WTC11 (cell line): ENCODE measurements around the gene OPRD1. TPM values are rescaled to one million over a fixed set of nuclear protein-coding genes. Genes with fewer than 3 reads are reported as not detected.

Experiments used
- ARID4B ChIP-seq: sonication (generic); formaldehyde crosslinking; IDR thresholded peaks from 2 replicates; pipeline ENCODE4 v1.8.0; 2023; ENCODE audit warnings: missing genetic modification reagents, mild to moderate bottlenecking, borderline replicate concordance
- CBFB ChIP-seq: sonication (generic); formaldehyde crosslinking; IDR thresholded peaks from 2 replicates; pipeline ENCODE4 v1.8.1; 2022; ENCODE audit warnings: mild to moderate bottlenecking, low read depth, missing genetic modification reagents
- CDX4 ChIP-seq: fragments of 250-450 bp; sonication (Bioruptor Pico); IDR thresholded peaks from 2 replicates; pipeline ENCODE4 v1.9.0; 2021; ENCODE audit warnings: moderate library complexity, mild to moderate bottlenecking, inconsistent platforms, borderline replicate concordance
- CREB1 ChIP-seq: sonication (generic); formaldehyde crosslinking; IDR thresholded peaks from 2 replicates; pipeline ENCODE4 v1.8.0; 2023; ENCODE audit warnings: mild to moderate bottlenecking, missing genetic modification reagents
- E2F4 ChIP-seq: sonication (generic); formaldehyde crosslinking; IDR thresholded peaks from 2 replicates; pipeline ENCODE4 v1.8.1; 2022; ENCODE audit warnings: low read depth, mild to moderate bottlenecking, moderate library complexity, missing genetic modification reagents, borderline replicate concordance
- EMX1 ChIP-seq: fragments of 250-450 bp; sonication (Bioruptor Pico); IDR thresholded peaks from 2 replicates; pipeline ENCODE4 v1.8.0; 2021; ENCODE audit warnings: mild to moderate bottlenecking
- FOXJ3 ChIP-seq: sonication (generic); formaldehyde crosslinking; IDR thresholded peaks from 2 replicates; pipeline ENCODE4 v1.9.0; 2021; ENCODE audit warnings: missing genetic modification reagents, mild to moderate bottlenecking, borderline replicate concordance
- FOXK1 ChIP-seq: sonication (generic); formaldehyde crosslinking; IDR thresholded peaks from 2 replicates; pipeline ENCODE4 v1.8.0; 2022; ENCODE audit warnings: mild to moderate bottlenecking, moderate library complexity, missing genetic modification reagents
- HMGXB4 ChIP-seq: sonication (generic); formaldehyde crosslinking; IDR thresholded peaks from 2 replicates; pipeline ENCODE4 v1.8.1; 2023; ENCODE audit warnings: mild to moderate bottlenecking, moderate library complexity, missing genetic modification reagents
- IRF1 ChIP-seq: sonication (generic); formaldehyde crosslinking; IDR thresholded peaks from 2 replicates; pipeline ENCODE4 v1.8.0; 2023; ENCODE audit warnings: missing genetic modification reagents
- IRF2 ChIP-seq: sonication (generic); formaldehyde crosslinking; IDR thresholded peaks from 2 replicates; pipeline ENCODE4 v1.8.0; 2022; ENCODE audit warnings: low read depth, missing genetic modification reagents, borderline replicate concordance
- JAZF1 ChIP-seq: fragments of 250-450 bp; sonication (Bioruptor Pico); IDR thresholded peaks from 2 replicates; pipeline ENCODE4 v1.9.0; 2021; ENCODE audit warnings: moderate library complexity, mild to moderate bottlenecking, inconsistent platforms
- MAX ChIP-seq: sonication (generic); formaldehyde crosslinking; IDR thresholded peaks from 2 replicates; pipeline ENCODE4 v1.8.0; 2022; ENCODE audit warnings: mild to moderate bottlenecking, missing genetic modification reagents
- NR1H2 ChIP-seq: sonication (generic); formaldehyde crosslinking; IDR thresholded peaks from 2 replicates; pipeline ENCODE4 v1.9.0; 2021; ENCODE audit warnings: mild to moderate bottlenecking, moderate library complexity, missing genetic modification reagents
- SMAD3 ChIP-seq: sonication (generic); formaldehyde crosslinking; IDR thresholded peaks from 2 replicates; pipeline ENCODE4 v1.8.0; 2022; ENCODE audit warnings: missing genetic modification reagents, mild to moderate bottlenecking, borderline replicate concordance
- SMAD4 ChIP-seq: sonication (generic); formaldehyde crosslinking; IDR thresholded peaks from 2 replicates; pipeline ENCODE4 v1.8.0; 2022; ENCODE audit warnings: mild to moderate bottlenecking, missing genetic modification reagents
- TEAD1 ChIP-seq: sonication (generic); formaldehyde crosslinking; IDR thresholded peaks from 2 replicates; pipeline ENCODE4 v1.8.0; 2022; ENCODE audit warnings: mild to moderate bottlenecking, missing genetic modification reagents
- TP53 ChIP-seq: sonication (generic); formaldehyde crosslinking; IDR thresholded peaks from 2 replicates; pipeline ENCODE4 v1.8.1; 2023; ENCODE audit warnings: mild to moderate bottlenecking, missing genetic modification reagents
- ZBTB21 ChIP-seq: sonication (generic); formaldehyde crosslinking; IDR thresholded peaks from 2 replicates; pipeline ENCODE4 v1.8.1; 2023; ENCODE audit warnings: mild to moderate bottlenecking, missing genetic modification reagents, borderline replicate concordance
- ZBTB43 ChIP-seq: sonication (generic); formaldehyde crosslinking; IDR thresholded peaks from 2 replicates; pipeline ENCODE4 v1.8.1; 2023; ENCODE audit warnings: mild to moderate bottlenecking, missing genetic modification reagents
- ZMAT4 ChIP-seq: fragments of 250-450 bp; sonication (Bioruptor Pico); IDR thresholded peaks from 2 replicates; pipeline ENCODE4 v1.9.0; 2021; ENCODE audit warnings: mild to moderate bottlenecking
- ZNF281 ChIP-seq: sonication (generic); formaldehyde crosslinking; IDR thresholded peaks from 2 replicates; pipeline ENCODE4 v1.8.0; 2023; ENCODE audit warnings: mild to moderate bottlenecking, missing genetic modification reagents
- ZNF416 ChIP-seq: fragments of 250-450 bp; sonication (Bioruptor Pico); IDR thresholded peaks from 2 replicates; pipeline ENCODE4 v1.9.0; 2021; ENCODE audit warnings: mild to moderate bottlenecking, inconsistent platforms
- ZNF423 ChIP-seq: fragments of 250-450 bp; sonication (Bioruptor Pico); IDR thresholded peaks from 2 replicates; pipeline ENCODE4 v2.1.2; 2022; ENCODE audit warnings: mild to moderate bottlenecking, moderate library complexity
- total RNA-seq: library from RNA; stranded (reverse); gene quantifications from 3 replicates; pipeline ENCODE4 v1.2.3, GENCODE V29; 2021

The OPRD1 gene
- total RNA-seq, 1 experiment from 2014 or later, result 2.2 TPM

GRCh38 chr1:28775121-28775942 lies 36.6 kb upstream of the OPRD1 start (continued):
- TF ChIP-seq ARID4B (CRISPR knock-in tag), result no peak
- no peak for TF ChIP-seq HMGXB4 (CRISPR knock-in tag)
- no peak for TF ChIP-seq FOXJ3 (CRISPR knock-in tag)
- no peak for TF ChIP-seq JAZF1
- TF ChIP-seq ZMAT4 (CRISPR knock-in tag), result no peak
- no peak for TF ChIP-seq IRF2 (CRISPR knock-in tag)
- TF ChIP-seq CDX4 (CRISPR knock-in tag), result no peak
- TF ChIP-seq E2F4 (CRISPR knock-in tag), result no peak
- TF ChIP-seq TP53 (CRISPR knock-in tag), result 0 out of 2 replicates have a peak, but pooled peaks have one; percentile 43
- TF ChIP-seq CREB1 (CRISPR knock-in tag), result no peak
- no peak for TF ChIP-seq SMAD4 (CRISPR knock-in tag)
- no peak for TF ChIP-seq ZNF281
- TF ChIP-seq TEAD1 (CRISPR knock-in tag), result no peak
- TF ChIP-seq FOXK1 (CRISPR knock-in tag), result no peak
- 0 out of 2 replicates have a peak, but pooled peaks have one; percentile 56 for TF ChIP-seq CBFB (CRISPR knock-in tag)
- no peak for TF ChIP-seq EMX1 (CRISPR knock-in tag)
- no peak for TF ChIP-seq NR1H2
- no peak for TF ChIP-seq ZNF416
- no peak for TF ChIP-seq ZBTB43 (CRISPR knock-in tag)
- TF ChIP-seq ZBTB21 (CRISPR knock-in tag), result peak; percentile 82
- TF ChIP-seq MAX (CRISPR knock-in tag), result peak; percentile 70
- TF ChIP-seq ZNF423 (CRISPR knock-in tag), result no peak
- 0 out of 2 replicates have a peak, but pooled peaks have one; percentile 20 for TF ChIP-seq SMAD3
- TF ChIP-seq IRF1 (CRISPR knock-in tag), result no peak
